Esophagus squamous epithelium (tissue), 4 donors: ENCODE data around the gene NECAB2.

ENCODE experiments used
- POLR2A ChIP-seq, 4 donors: fragments of 450-650 bp; IDR thresholded peaks; one replicate each; pipeline ENCODE4 v1.6.1; 2017; ENCODE audit warnings: antibody characterized with exemption in 4 of 4, mild to moderate bottlenecking in 4 of 4, moderate library complexity in 3 of 4
- TF ChIP-seq, protein P1 (sequence below), 6 experiments: fragments of 450-650 bp in 4 of 6; fragments of 200-600 bp in 2 of 6; sonication (generic) in 2 of 6; IDR thresholded peaks; one replicate each; pipeline ENCODE4 v1.5.1; 2016 to 2019; ENCODE audit warnings: antibody characterized with exemption in 6 of 6, mild to moderate bottlenecking in 4 of 6, moderate library complexity in 4 of 6

DNA sequence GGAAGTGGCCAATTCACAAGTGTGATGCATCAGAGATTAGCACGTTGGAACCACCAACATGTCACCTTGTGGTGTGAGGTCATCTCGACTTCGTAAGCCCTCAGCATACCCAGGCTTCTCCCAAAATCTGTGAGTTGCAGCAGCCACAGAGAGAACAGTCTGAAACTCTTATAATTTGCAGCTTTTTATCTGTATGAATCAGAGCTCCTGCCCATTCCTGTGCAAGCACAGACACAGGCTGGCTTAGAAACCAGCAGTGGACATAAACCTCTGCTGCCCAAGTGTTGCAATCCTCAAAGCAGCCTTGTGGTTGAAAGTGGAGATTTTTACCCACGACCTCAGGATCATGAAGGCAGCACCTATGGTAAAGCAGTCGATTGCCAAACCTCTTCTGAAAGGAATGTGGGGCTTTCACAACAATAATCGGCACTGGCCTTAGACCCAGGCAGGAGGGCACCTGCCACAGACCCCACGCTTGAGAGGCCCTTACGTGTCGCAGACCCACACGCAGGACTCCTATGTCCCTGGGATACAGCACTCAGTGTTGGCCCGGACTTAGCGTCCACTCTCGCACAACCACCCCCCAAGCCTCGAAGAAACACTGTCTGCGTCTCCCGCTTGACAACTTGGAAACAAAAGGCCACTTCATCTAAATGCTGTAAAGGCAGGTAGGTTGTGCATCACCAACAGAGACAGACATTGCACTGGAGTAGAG lies 39.5 kb upstream of the NECAB2 start:
- TF ChIP-seq, protein P1, sequence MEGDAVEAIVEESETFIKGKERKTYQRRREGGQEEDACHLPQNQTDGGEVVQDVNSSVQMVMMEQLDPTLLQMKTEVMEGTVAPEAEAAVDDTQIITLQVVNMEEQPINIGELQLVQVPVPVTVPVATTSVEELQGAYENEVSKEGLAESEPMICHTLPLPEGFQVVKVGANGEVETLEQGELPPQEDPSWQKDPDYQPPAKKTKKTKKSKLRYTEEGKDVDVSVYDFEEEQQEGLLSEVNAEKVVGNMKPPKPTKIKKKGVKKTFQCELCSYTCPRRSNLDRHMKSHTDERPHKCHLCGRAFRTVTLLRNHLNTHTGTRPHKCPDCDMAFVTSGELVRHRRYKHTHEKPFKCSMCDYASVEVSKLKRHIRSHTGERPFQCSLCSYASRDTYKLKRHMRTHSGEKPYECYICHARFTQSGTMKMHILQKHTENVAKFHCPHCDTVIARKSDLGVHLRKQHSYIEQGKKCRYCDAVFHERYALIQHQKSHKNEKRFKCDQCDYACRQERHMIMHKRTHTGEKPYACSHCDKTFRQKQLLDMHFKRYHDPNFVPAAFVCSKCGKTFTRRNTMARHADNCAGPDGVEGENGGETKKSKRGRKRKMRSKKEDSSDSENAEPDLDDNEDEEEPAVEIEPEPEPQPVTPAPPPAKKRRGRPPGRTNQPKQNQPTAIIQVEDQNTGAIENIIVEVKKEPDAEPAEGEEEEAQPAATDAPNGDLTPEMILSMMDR (IDR thresholded peaks at IDR 0.05), result no peak
- no peak for TF ChIP-seq POLR2A (IDR thresholded peaks at IDR 0.05)
